C4-2B (cell line): Measurements from ENCODE around the gene NPTX2.

Source experiments
- ZFX ChIP-seq: fragments of 450-650 bp; IDR thresholded peaks from 2 replicates; pipeline ENCODE4 v1.6.1; 2017
- TF ChIP-seq, protein P1 (sequence below): fragments of 450-650 bp; conservative IDR thresholded peaks from 2 replicates; pipeline ENCODE4 v1.5.1; 2017; ENCODE audit warnings: mild to moderate bottlenecking

DNA sequence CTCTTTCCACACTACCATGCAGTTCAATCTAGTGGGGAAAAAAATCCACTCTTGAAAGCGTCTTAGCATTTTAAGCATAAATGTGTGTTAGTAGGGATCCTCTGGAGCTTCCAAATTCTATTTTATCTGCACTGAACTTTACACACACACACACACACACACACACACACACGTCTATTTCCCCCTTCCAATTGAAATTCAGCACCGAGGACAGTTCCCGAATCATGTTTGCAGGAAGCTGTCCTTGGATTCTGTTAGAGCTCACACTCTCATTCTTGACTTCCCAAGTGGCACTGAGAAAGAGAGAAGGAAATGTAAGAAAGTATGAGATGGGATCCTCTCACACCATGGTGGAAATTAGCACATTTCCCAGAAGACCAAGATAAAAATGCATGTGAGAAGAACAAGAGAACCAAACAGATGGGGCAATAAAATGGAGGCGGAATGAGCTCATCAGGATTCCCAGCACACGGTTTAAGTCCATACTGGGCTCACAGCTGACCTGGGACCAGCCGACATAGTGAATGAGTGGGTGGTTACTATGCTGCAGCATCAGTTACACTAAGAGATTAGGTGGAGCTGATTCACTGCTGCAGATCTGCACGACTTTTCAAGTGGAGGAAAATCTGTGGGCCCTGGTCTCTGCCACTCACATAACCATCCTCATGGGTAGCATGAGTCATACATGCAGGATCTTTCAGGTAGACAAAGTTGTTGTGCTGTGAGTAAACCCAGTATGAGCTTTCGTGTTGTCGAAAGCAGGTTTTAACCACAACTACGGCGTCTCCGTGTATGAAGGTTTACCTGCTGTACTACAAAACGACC is 3.3 kb upstream of the NPTX2 start:
- TF ChIP-seq, protein P1, sequence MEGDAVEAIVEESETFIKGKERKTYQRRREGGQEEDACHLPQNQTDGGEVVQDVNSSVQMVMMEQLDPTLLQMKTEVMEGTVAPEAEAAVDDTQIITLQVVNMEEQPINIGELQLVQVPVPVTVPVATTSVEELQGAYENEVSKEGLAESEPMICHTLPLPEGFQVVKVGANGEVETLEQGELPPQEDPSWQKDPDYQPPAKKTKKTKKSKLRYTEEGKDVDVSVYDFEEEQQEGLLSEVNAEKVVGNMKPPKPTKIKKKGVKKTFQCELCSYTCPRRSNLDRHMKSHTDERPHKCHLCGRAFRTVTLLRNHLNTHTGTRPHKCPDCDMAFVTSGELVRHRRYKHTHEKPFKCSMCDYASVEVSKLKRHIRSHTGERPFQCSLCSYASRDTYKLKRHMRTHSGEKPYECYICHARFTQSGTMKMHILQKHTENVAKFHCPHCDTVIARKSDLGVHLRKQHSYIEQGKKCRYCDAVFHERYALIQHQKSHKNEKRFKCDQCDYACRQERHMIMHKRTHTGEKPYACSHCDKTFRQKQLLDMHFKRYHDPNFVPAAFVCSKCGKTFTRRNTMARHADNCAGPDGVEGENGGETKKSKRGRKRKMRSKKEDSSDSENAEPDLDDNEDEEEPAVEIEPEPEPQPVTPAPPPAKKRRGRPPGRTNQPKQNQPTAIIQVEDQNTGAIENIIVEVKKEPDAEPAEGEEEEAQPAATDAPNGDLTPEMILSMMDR: no peak
- no peak for TF ChIP-seq ZFX
